ENCODE measurements around the gene BSX. TPM values are rescaled to one million over a fixed set of nuclear protein-coding genes. Genes with fewer than 3 reads are reported as not detected.

BSX gene
- total RNA-seq, 1 donor from 2014 or later = not detected

GRCh38 chr11:123018702-123019101 lies 37.1 kb upstream of the BSX start:
- H4K20me1 ChIP-seq (ENCODE audit: insufficient read depth, low read length) = no peaks in the 10 kb centered on the region
- peaks cover 16% of the 10 kb centered on the region for H3K27me3 ChIP-seq (ENCODE audit: insufficient read depth, low read length)
- Mint-ChIP-seq H3K27ac (ENCODE audit: unreplicated experiment) (no peak overlapping the region), H3K4me3 (ENCODE audit: unreplicated experiment) (no peak overlapping the region), H3K4me1 (ENCODE audit: low read depth, unreplicated experiment) (peaks cover 2% of the 10 kb centered on the region), H3K9me3 (ENCODE audit: unreplicated experiment) (no peaks in the 10 kb centered on the region), H3K27me3 (ENCODE audit: low read depth, unreplicated experiment) (peaks cover 19% of the 10 kb centered on the region), H3K36me3 (ENCODE audit: low read depth, unreplicated experiment) (no peaks in the 10 kb centered on the region)
- no peak for FAIRE-seq
- H2AFZ ChIP-seq (ENCODE audit: low read depth, low read length) = no peak overlapping the region
- no peak for TF ChIP-seq EZH2 (IDR thresholded peaks at IDR 0.05; ENCODE audit: insufficient read depth, low read length)
- no peak for TF ChIP-seq CTCF (IDR thresholded peaks at IDR 0.05; ENCODE audit: insufficient read depth, low read depth, low read length)
- no peak for DNase-seq (ENCODE audit: low read depth)
- no peak overlapping the region for H3K4me2 ChIP-seq (ENCODE audit: low read length)
- H3K79me2 ChIP-seq (ENCODE audit: insufficient read depth, low read length) = no peaks in the 10 kb centered on the region
- no peak overlapping the region for H3K9ac ChIP-seq (ENCODE audit: low read length)
- H3K9me3 ChIP-seq (ENCODE audit: insufficient read depth, low read depth, low read length) = no peaks in the 10 kb centered on the region
- no peak overlapping the region for H3K27ac ChIP-seq (ENCODE audit: low read depth, low read length)
- no peaks in the 10 kb centered on the region for H3K36me3 ChIP-seq (ENCODE audit: insufficient read depth, low read length)
- H3K4me3 ChIP-seq (ENCODE audit: insufficient read depth, low read depth, low read length) = no peak overlapping the region
- H3K4me1 ChIP-seq (ENCODE audit: insufficient read depth, low read length) = no peaks in the 10 kb centered on the region

- Histone ChIP-seq H3K79me2 (ENCODE audit: insufficient read depth, low read length) (no peaks in the 10 kb centered on the region), H3K9ac (ENCODE audit: low read length) (no peak overlapping the region), H3K27me3 (ENCODE audit: insufficient read depth, low read length) (peaks cover 32% of the 10 kb centered on the region), H3K27ac (ENCODE audit: low read depth, low read length) (no peak overlapping the region), H3K4me2 (ENCODE audit: low read length) (no peak overlapping the region), H4K20me1 (ENCODE audit: insufficient read depth, low read length) (no peaks in the 10 kb centered on the region), H2AFZ (ENCODE audit: low read depth, low read length) (no peak overlapping the region), H3K9me3 (ENCODE audit: insufficient read depth, low read depth, low read length) (no peaks in the 10 kb centered on the region), H3K4me3 (ENCODE audit: insufficient read depth, low read depth, low read length) (no peak overlapping the region), H3K36me3 (ENCODE audit: insufficient read depth, low read length) (no peaks in the 10 kb centered on the region), H3K4me1 (ENCODE audit: insufficient read depth, low read length) (no peaks in the 10 kb centered on the region)
- Mint-ChIP-seq H3K9me3 (ENCODE audit: unreplicated experiment) (no peaks in the 10 kb centered on the region), H3K27me3 (ENCODE audit: low read depth, unreplicated experiment) (peaks cover 16% of the 10 kb centered on the region), H3K36me3 (ENCODE audit: low read depth, unreplicated experiment) (no peaks in the 10 kb centered on the region), H3K4me1 (ENCODE audit: low read depth, unreplicated experiment) (peaks cover 2% of the 10 kb centered on the region), H3K27ac (ENCODE audit: unreplicated experiment) (no peak overlapping the region), H3K4me3 (ENCODE audit: unreplicated experiment) (no peak overlapping the region)
- FAIRE-seq (no peak), DNase-seq (ENCODE audit: low read depth) (no peak)
- TF ChIP-seq CTCF (IDR thresholded peaks at IDR 0.05; ENCODE audit: insufficient read depth, low read depth, low read length) (no peak), EZH2 (IDR thresholded peaks at IDR 0.05; ENCODE audit: insufficient read depth, low read length) (no peak)
Observed at GRCh38 chr11:123011510-123011909, 29.9 kb upstream of the BSX start.

- no peak overlapping the region for H3K4me2 ChIP-seq (ENCODE audit: low read length)
- H3K27ac ChIP-seq (ENCODE audit: low read depth, low read length) = no peak overlapping the region
- no peaks in the 10 kb centered on the region for H3K4me1 Mint-ChIP-seq (ENCODE audit: low read depth, unreplicated experiment)
- H3K27me3 ChIP-seq (ENCODE audit: insufficient read depth, low read length) = peaks cover 9% of the 10 kb centered on the region
- no peaks in the 10 kb centered on the region for H3K9me3 Mint-ChIP-seq (ENCODE audit: unreplicated experiment)
- no peaks in the 10 kb centered on the region for H3K4me1 ChIP-seq (ENCODE audit: insufficient read depth, low read length)
- H3K9ac ChIP-seq (ENCODE audit: low read length) = no peak overlapping the region
- H3K9me3 ChIP-seq (ENCODE audit: insufficient read depth, low read depth, low read length) = no peaks in the 10 kb centered on the region
- DNase-seq (ENCODE audit: low read depth) (no peak), FAIRE-seq (no peak)
- no peak overlapping the region for H3K4me3 ChIP-seq (ENCODE audit: insufficient read depth, low read depth, low read length)
- no peak overlapping the region for H3K27ac Mint-ChIP-seq (ENCODE audit: unreplicated experiment)
- TF ChIP-seq EZH2 (IDR thresholded peaks at IDR 0.05; ENCODE audit: insufficient read depth, low read length) (no peak), CTCF (IDR thresholded peaks at IDR 0.05; ENCODE audit: insufficient read depth, low read depth, low read length) (no peak)
- peaks cover 9% of the 10 kb centered on the region for H3K27me3 Mint-ChIP-seq (ENCODE audit: low read depth, unreplicated experiment)
- no peak overlapping the region for H2AFZ ChIP-seq (ENCODE audit: low read depth, low read length)
- no peaks in the 10 kb centered on the region for H3K36me3 Mint-ChIP-seq (ENCODE audit: low read depth, unreplicated experiment)
- H3K79me2 ChIP-seq (ENCODE audit: insufficient read depth, low read length) = no peaks in the 10 kb centered on the region
- H3K36me3 ChIP-seq (ENCODE audit: insufficient read depth, low read length) = no peaks in the 10 kb centered on the region
- no peaks in the 10 kb centered on the region for H4K20me1 ChIP-seq (ENCODE audit: insufficient read depth, low read length)
- H3K4me3 Mint-ChIP-seq (ENCODE audit: unreplicated experiment) = no peak overlapping the region
Observed at GRCh38 chr11:123006860-123007542, 25.4 kb upstream of the BSX start.
